Hematopoietic multipotent progenitor cell (in vitro differentiated cells): ENCODE data around the gene USP13. TPM values are rescaled to one million over a fixed set of nuclear protein-coding genes. Genes with fewer than 3 reads are reported as not detected.
"Not testable (repeated sequence)": the region's sequence is repeated elsewhere in the genome, so short reads cannot be mapped to it uniquely, and the experiment has no call there.

Experiments
- DNase-seq, 3 donors: peaks; one replicate each; pipeline ENCODE4 v3.0.0-alpha.2; 2011 to 2015; ENCODE audit warnings: low read depth in 2 of 3, low spot score in 2 of 3
- total RNA-seq: library from RNA; depleted of rRNA; stranded (reverse); fragments of >200 nt; gene quantifications from one replicate; pipeline ENCODE4 v1.2.3, GENCODE V29; 2012

The USP13 gene
- total RNA-seq, 1 donor = 4.6 TPM

- no peak for DNase-seq
Observed at GRCh38 chr3:179775416-179776122, 122.7 kb downstream of the USP13 start.

- not testable (repeated sequence) for DNase-seq
Observed at GRCh38 chr3:179782841-179783240, 130.0 kb downstream of the USP13 start.

GRCh38 chr3:179788996-179789395, 136.2 kb downstream of the USP13 start:
- no peak for DNase-seq

GRCh38 chr3:179791793-179792192, 139.0 kb downstream of the USP13 start:
- no peak for DNase-seq

- DNase-seq = no peak
Observed at GRCh38 chr3:179794355-179794754, 141.5 kb downstream of the USP13 start.

GRCh38 chr3:179796421-179796820, 143.6 kb downstream of the USP13 start:
- DNase-seq = no peak

- DNase-seq = no peak
Observed at GRCh38 chr3:179797192-179797591, 144.4 kb downstream of the USP13 start.

GRCh38 chr3:179801263-179801662, 148.4 kb downstream of the USP13 start:
- no peak for DNase-seq

GRCh38 chr3:179801856-179802255, 149.0 kb downstream of the USP13 start:
- no peak for DNase-seq

GRCh38 chr3:179806177-179806576, 153.3 kb downstream of the USP13 start:
- no peak for DNase-seq

- no peak for DNase-seq
Observed at GRCh38 chr3:179807588-179807987, 154.7 kb downstream of the USP13 start.

- no peak for DNase-seq
Observed at GRCh38 chr3:179809639-179810038, 156.8 kb downstream of the USP13 start.

GRCh38 chr3:179811321-179812095, 158.7 kb downstream of the USP13 start:
- peak in 2 of 3 donors; percentile 30 to 57 for DNase-seq

GRCh38 chr3:179812096-179812382, 159.2 kb downstream of the USP13 start:
- no peak for DNase-seq

- DNase-seq = no peak
Observed at GRCh38 chr3:179819379-179819778, 166.5 kb downstream of the USP13 start.

- DNase-seq = no peak
Observed at GRCh38 chr3:179822296-179822695, 169.5 kb downstream of the USP13 start.

GRCh38 chr3:179825527-179826246, 172.8 kb downstream of the USP13 start:
- no peak for DNase-seq

- DNase-seq = no peak
Observed at GRCh38 chr3:179826247-179826637, 173.4 kb downstream of the USP13 start.

GRCh38 chr3:179828738-179829137, 175.9 kb downstream of the USP13 start:
- no peak for DNase-seq

- DNase-seq = no peak
Observed at GRCh38 chr3:179829401-179829800, 176.6 kb downstream of the USP13 start.

GRCh38 chr3:179832333-179832854, 179.6 kb downstream of the USP13 start:
- no peak for DNase-seq
